NK-92 (cell line): ENCODE data around the gene CNTNAP2.

ENCODE experiments used
- DNase-seq: peaks from one replicate; lab custom pipeline; 2025; ENCODE audit not compliant: unreplicated experiment; lab: John Stamatoyannopoulos, UW

Gene CNTNAP2

DNA sequence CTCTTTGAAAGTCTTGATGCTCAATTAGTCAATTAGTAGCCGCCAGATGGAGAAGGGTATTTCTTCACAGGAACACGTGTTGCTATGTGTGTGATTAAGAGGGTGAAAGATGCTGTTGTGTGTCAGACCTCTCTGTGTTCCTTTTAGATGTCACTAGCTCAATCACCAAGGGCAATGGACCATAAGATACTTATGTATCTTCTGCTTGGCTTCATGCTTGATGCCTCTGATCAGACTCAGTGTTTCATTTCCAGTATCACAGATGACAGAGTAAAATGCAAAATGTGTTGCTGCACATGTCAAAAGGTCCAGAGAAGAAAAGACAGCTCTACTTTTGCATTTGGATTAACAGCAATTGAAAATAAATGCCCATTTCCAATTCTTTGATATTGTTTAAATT is 865.9 kb downstream of the CNTNAP2 start:
- DNase-seq = no peak

DNA sequence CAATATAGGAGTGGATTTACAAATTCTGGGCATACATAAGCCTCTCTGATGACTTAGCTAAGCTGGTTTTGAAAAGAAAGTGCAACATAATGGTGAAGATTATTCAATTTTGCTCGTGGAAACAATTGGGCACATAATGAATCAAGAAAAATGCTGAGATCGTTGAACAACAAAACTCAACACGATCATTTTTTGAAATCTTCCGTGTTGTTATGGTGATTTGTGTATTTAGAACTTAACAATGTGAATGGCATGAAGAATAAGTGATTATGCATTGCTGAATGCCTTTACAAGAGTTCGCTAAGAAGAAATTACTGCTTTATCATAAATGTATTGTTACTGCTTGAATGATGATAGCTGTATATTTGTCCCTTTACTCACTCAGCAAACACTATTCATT is 875.0 kb downstream of the CNTNAP2 start:
- no peak for DNase-seq

DNA sequence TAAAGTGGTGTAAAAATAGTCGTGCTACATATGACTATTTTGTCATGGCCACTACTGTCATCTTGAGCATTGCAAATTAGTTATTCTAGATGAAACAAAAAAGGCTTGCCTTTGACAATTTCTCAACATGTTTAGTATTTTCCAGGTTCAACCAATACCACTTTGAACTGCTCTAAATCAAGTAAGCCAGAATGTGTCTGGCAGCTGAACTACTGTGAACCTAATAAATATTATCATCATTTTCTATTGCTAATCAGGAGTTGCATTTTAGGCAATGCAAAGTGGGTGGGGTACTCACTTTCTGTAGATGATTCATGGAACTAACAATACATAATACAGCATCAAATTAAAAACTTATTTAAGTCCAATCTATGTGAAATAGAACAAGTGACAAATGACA is 877.2 kb downstream of the CNTNAP2 start:
- DNase-seq = no peak

DNA sequence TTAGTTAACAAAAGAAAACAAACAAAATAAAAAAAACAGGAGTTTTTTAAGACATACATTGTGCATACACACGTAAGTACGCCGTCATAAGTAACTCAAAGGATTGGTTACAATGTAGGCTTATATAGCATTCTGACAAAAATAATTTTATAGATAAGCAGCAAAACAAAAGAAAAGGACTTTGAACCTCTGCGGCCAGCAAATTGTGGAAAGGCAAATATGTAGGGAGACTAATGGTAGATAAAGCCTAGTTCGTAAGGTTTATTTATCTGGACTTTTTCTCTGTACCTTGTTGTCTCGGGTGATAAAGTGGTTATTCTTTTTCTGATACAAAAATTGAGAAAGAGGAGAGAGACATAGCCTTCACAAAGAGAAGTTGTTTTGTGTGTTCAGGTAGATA is 891.9 kb downstream of the CNTNAP2 start:
- no peak for DNase-seq

DNA sequence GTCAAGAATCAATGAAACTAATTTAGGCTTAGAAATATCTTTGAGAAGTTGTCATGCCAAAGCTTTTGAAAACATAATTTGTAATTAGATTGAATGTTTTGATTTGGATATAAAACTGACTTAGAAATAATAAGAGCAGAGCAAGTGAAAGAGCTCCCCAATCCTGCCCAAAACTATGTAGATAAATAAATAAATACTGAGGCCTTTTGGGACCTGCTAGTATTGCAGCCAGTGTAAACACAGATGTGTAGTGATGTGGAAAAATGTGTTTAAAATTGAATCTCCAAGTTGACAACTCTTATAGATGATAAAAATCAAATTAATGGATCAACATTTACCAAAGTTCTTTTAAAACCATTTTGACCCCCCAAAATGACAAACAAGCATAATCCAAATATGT is 896.1 kb downstream of the CNTNAP2 start:
- no peak for DNase-seq

DNA sequence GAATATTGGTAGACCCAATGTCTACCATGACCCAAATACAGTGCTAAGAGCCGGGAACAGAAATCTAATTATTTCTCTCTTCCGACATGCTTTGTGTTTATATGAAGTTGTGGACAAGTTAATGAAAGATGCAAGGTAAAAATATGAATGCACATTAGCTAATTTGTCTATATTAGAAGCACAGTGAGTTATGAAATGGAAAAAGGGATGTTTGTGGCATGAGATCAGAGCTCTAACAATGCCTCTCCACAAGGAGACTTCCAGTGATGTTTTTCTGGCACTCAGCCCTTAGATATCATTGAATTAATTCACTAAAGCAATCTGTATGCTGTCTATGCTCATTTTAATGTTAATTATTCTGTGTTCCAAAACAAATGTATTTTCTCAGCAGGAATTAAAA is 897.2 kb downstream of the CNTNAP2 start:
- DNase-seq = no peak

DNA sequence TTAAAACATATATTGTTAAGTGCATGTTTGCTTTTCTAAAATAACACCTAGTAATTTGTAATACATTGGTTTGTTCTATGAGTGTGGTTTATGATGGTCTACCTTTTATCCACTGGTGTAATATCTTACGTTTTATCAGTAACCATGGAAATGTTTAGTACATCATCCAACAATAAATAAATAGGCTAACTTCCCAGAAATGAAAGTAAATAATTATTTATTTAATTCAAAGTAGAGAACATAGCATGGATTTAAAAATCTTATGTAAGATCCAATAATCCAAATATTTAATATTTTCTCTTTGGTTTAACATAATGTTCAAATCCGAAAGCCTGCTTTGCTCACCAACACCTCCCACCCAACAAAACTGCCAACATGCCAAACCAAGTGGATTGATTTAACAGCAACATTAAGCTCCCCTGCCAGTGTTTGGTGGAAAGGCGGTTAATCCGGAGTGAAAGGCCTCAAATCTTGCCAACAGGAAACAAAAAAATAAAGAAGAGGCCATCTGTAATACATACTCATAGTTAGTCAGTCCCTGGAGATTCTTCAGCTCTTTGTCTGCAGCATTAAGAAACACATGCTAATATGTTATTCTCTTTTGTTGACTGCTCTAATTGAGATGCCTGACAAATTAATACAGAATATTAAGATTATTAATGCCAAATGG is 897.8 kb downstream of the CNTNAP2 start:
- no peak for DNase-seq

DNA sequence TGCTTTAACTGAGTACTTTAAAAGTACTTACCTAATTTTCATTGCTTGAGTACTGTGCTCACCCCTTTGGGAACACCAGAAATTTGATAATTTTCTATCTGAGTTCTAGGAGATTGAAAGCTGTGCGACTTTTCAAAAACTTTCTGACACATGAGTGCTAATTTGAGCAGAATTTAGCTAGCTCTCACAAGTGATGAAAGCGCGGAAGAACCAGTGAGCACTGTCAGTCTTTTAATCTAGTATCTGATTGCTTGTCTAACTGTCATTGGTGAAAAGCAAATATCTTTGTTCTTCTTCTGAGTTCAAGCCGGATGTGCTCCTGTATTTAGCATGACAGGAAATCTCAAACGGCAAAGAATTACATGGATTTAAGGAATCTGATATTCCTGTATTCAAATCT is 899.4 kb downstream of the CNTNAP2 start:
- no peak for DNase-seq

DNA sequence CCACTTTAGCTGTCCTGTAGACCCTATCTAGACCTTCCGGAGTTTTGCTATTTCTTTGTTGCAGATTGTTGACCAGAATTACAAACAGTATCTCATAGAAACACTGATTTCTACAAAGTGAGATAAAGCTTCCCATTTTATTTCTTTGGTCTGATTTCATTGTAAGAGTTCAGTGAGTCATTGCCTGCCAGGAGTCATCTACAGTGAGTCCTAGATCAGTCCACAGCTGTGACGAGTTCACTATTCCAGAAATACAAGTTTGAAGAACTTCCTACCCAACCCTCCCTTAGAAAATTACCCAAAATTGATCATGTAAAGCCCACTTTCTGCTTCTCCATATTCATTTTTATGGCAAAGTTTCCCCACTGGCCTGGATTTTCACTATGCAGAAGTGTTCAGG is 905.5 kb downstream of the CNTNAP2 start:
- no peak for DNase-seq

DNA sequence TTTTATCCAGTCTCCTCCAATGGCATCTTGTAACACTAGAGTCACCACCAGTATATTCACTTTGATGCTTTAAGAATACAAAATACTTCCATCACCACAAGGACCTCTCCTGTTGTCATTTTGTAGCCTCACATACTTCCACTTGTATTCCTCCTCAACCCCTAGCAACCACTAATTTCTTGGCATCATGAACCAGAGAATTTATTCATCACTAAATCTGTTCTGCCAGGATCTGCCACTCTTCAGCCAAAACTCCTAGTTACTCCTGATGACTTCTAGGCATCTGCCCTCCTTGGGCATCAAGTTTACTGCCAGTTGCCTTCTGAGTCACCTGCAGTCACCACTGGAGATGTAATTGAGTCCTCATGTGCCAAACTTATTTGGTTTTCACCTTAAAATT is 906.8 kb downstream of the CNTNAP2 start:
- no peak for DNase-seq

DNA sequence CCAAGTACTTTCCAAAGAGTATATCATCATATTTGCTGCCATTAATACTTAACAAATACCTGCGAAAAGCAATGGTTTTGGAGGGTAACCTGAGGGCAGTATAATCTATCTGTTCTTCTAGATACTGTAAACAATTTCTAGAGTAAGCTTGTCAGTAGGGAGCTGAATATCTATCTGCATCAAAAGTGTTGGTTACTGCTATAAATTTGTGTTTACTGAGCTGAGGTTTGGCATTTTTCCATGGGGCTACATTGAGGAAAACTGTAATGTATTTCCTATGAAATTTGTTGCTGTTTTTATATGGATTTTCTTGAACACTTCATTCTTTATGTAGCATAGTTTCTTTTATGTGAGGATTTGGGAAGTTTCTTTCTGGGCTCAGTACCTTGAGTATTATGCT is 913.4 kb downstream of the CNTNAP2 start:
- no peak for DNase-seq

DNA sequence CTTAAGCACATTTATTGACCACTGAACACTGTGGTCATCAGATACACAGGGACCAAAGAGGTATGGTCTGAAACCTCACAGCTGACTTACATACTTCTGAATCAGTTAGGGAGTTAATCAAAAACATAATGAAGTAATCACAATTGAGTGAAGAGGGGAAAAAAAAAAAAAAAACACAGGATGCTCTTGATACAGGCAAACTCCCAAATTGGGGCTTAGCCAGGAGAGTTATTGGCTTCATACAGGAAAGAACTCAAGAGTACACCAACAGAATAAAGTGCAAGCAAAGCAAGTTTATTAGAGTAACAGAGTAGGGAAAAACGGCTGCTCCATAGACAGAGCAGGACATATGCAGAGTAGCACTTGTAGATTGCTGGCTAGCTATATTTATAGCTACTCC is 917.0 kb downstream of the CNTNAP2 start:
- no peak for DNase-seq

DNA sequence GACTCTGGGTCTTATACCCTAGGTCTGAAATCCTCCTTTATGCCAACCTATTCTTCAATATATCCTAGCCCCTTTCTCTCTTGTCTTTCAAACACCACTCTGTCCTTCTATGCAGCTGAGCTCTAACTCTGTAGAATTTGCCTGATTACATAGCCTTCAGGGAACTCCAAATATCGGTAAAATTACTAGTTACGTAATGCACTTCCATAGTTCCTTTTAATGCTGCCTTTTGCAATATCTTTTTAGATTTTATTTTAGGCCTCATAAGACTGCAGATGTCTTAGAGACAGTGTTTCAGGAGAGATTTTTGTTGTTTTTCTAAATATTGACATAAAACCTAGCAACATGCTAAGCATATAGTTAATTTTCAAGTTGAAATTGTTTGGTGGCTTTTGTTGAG is 924.8 kb downstream of the CNTNAP2 start:
- DNase-seq = no peak

DNA sequence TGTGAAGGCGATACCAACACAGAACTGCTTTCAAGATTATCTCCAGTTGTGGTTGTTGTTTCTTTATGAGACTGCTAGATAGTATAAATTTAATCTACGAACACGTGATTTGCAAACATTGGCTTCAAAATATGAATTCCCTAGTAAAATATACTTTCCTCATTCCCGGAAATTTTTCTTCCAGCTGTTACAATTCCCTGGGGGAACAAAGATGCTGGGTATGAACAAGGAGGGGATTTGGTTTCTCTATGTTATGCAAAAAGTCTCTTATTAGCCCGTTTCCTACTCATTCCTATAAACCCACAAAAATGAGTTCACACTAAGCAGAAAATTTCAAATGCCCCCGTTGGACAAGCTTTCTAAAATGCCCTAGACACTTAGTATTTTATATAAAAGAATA is 928.3 kb downstream of the CNTNAP2 start:
- DNase-seq = no peak

DNA sequence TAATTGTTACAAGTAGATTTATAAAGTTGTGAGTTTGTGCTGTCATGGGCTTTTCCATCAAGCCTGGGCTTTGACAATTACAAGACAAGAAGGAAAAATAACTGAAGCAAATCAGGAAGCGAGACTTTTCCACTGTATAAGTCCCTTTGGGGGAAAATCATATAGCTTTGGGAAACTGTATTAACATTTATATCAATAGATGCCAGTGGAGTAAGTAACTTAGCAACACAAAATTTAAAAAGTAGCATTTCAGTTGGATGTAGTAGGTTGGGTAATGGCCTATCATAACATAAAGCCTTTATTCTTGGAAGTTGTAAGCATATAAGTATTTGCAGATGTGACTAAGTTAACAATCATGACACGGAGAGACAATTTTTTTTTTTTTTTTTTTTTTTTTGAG is 931.1 kb downstream of the CNTNAP2 start:
- no peak for DNase-seq

DNA sequence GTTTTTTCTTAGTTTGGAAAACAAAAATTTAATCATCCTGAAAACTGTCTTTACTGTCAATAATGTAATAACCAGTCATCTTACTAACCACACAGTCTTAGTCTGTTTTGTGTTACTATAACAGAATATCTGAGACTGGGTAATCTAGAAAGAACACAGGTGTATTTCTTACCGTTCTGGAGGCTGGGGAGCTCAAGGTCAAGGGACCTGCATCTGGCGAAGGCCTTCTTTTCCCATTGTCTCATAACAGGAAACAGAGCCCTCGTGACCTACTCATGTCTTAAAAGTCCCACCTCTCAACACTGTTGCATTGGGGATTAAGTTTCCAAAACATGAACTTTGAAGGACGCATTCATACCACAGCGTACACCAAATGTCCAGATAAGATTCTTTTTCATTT is 932.3 kb downstream of the CNTNAP2 start:
- no peak for DNase-seq

DNA sequence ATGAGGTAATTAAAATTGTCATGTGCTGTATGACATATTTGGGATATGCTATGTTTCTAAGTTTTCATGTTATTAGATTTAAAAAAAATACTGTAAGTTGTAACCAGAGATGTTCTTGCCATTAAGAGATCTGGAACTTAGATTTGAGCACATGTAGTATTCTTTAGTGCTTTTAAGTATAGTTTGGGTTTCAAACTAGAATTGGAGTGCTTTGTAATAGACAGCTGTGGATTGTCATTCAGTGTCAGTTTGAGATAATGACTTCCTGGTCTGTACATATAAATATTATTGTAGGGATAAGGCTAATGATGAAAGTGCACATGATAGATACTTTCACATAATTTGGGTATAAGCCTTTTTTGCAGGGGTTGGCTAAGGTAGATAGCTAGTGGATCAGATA is 936.2 kb downstream of the CNTNAP2 start:
- no peak for DNase-seq

DNA sequence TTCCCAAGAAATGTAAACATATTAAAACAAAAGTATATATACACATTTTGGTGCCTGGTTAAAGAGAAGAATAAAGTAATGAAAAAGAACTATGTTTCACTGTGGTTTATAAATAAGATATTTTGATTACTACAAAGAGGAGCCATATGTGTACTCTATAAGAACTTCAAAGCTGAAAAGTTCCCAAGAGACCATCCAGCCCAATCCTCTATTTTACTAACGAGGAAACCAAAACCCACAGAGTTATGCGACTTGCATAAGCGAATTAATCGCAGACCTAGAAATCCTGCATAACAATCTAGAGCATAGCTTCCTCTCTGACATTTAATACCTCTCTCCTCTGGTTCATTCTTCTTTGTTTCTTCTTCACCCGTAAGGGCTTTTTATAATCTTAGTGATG is 937.1 kb downstream of the CNTNAP2 start:
- DNase-seq = no peak

DNA sequence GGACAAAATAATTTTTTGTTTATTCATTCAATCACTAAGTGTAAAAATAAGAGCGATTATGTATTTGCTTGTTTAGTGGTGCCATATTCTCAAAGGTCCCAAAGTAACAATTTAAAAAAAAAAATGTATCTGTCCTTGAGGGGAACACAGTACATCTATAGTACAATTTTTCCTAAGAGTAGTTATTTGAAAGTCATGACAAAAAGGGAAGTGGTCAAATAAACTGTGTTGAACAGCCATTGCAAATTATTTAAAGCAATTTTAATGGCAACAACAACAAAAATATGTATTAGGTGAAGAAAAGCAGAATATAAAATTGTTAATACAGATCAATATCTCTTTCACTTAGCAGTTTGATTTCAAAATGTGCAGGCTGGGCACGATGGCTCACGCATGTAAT is 943.5 kb downstream of the CNTNAP2 start:
- no peak for DNase-seq

DNA sequence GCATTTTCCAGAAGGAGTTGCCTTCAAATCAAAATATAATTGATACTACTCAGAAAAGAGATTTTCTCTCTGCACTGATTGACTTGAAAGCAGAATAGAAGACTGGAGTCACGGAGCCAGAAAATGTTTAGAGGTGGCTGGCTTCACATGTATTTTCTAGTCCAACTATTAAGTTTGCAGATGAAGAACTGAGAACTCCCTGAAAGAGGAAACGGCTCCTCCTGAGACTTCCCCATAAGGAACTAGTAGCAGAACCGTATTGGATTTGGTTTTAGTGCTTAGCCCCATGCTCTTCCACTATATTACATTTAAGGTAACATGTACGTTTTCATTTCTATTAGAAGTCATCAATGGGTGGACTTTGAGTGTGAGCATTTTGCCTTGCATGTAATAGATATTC is 946.3 kb downstream of the CNTNAP2 start:
- DNase-seq = no peak

DNA sequence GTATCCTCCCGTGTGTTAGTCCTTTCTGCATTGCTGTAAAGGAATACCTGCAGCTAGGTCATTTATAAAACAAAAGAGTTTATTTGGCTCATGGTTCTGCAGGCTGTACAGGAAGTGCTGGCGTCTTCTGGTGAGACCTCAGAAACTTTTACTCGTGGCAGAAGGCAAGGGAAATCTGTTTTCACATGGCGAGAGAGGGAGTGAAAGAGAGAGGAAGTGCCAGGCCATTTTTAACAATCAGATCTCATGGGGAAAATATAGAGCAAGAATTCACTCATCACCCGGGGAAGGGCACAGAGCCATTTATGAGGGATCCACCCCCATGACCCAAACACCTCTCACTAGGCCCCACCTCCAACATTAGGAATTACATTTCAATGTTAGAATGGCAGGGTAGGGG is 952.2 kb downstream of the CNTNAP2 start:
- DNase-seq = no peak

DNA sequence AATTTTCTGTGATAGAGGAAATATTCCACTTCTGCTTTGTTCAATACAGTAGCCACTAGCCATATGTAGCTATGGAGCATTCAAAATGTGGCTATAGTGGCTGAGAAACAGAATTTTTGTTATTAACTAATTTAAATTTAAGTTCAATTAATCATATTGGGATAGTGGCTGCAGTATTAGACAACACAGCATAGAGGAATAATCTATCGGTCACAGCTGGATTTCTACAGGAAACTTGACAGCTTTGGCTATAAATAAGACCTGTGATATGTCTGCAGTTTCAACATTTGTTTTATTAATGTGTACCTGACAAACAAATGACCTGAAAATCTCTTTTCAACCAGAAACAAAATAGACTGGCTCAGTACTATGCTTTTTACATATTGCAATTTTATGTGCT is 953.2 kb downstream of the CNTNAP2 start:
- no peak for DNase-seq

DNA sequence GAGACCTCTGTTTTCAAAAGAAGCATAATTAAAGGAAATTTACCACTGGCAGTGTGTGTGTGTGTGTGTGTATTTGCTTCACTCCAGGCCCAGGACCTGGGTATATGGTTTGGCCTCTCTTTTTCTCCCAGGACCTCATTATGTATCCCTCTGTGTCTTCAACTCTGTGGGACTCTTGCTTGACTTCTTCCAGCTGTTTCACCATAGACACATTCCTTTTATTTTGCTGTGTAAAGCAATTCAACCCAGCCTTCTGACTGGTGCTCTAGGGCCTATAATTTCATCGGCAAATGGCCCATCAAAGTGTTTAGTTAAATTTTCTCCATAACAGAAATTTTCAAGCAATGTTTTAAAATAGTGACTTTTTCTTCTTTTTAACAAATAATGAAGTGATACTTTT is 954.3 kb downstream of the CNTNAP2 start:
- DNase-seq = no peak

DNA sequence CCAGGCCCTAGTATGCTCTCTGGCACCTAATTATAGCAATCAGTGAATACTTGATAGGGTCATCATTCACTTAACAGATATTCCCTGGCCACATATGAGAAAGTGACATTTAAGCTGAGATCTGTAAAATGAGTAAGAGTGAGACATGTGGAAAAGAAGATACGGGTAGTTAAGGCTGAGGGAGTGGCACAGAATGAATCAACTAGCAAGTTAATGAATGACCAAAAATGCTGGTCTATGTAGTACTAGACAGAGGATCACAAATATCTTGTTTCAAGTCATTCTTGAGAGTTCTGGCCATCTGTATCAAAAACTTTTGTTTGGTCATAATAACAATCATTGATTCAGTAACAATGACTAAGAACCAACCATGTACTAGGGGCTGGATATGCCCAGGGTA is 954.9 kb downstream of the CNTNAP2 start:
- no peak for DNase-seq
